Articular chondrocyte of knee joint (primary cell): ENCODE measurements around the gene MTMR12. TPM values are rescaled to one million over a fixed set of nuclear protein-coding genes. Genes with fewer than 3 reads are reported as not detected.

ENCODE experiments used
- small RNA-seq: library from RNA; depleted of rRNA; stranded (forward); fragments of <200 nt; gene quantifications from one replicate; pipeline ENCODE3, GENCODE V24; 2012
- total RNA-seq: library from RNA; depleted of rRNA; stranded (reverse); fragments of >200 nt; gene quantifications from 2 replicates; pipeline ENCODE4 v1.2.3, GENCODE V29; 2012

Gene MTMR12, protein sequence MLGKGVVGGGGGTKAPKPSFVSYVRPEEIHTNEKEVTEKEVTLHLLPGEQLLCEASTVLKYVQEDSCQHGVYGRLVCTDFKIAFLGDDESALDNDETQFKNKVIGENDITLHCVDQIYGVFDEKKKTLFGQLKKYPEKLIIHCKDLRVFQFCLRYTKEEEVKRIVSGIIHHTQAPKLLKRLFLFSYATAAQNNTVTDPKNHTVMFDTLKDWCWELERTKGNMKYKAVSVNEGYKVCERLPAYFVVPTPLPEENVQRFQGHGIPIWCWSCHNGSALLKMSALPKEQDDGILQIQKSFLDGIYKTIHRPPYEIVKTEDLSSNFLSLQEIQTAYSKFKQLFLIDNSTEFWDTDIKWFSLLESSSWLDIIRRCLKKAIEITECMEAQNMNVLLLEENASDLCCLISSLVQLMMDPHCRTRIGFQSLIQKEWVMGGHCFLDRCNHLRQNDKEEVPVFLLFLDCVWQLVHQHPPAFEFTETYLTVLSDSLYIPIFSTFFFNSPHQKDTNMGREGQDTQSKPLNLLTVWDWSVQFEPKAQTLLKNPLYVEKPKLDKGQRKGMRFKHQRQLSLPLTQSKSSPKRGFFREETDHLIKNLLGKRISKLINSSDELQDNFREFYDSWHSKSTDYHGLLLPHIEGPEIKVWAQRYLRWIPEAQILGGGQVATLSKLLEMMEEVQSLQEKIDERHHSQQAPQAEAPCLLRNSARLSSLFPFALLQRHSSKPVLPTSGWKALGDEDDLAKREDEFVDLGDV
- 25.3 and 29.6 TPM in 2 replicates for total RNA-seq

DNA sequence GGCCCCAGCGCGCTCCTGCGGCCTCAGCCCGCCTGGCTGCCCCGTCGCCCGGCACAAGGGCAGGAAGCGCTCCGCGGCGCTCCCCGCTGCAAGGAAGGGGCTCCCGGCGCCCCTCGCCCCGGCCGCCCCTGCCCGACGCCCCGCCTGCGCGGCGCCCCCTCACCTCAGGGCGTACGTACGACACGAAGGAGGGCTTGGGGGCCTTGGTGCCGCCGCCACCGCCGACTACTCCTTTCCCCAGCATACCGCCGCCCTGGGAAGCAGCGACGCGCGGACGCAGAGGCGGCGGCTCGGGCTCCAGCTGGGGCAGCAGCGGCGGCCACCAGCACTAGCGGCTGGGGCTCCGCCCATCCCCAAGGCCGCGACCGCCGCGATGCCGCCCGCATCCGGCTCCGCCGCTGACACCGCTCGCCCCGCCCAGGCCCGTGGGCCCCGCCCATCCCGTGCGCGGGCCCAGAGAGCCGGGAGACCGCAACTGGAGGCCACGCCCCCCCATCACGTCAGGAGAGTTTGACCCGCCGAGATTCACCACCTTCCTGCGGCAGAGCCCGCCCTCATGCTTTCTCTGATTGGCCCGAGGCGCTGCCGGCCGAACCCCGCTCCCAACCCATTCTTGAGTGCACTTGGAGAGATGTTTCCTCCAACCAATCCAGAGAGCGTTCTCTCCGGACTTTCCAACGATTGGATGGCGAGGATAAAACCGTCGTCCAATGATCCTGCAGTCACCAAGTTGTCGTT lies at the start of gene MTMR12:
Gene MTMR12, minus strand, starts transcription at position 345 of the 738 bp plus-strand sequence. Its CDS starts 101 bp downstream, at position 244.

Small RNA genes lying within 50 kb of the gene (small RNA-seq; reads per million reads assigned to genes)
- not detected for gene RNU6-1079P
- gene RNU6-378P = 0.27 reads per million

Other genes with a start within 250 kb of the MTMR12 start
- 96.9 and 98.1 TPM in 2 replicates for gene GOLPH3, start 138.6 kb downstream of the MTMR12 start, total RNA-seq
- 98.9 and 129 TPM in 2 replicates for gene ZFR, start 131.8 kb upstream of the MTMR12 start, total RNA-seq